ENCODE results near the gene ZMIZ1. TPM values are rescaled to one million over a fixed set of nuclear protein-coding genes. Genes with fewer than 3 reads are reported as not detected.

The ZMIZ1 gene
- total RNA-seq, 1 donor from 2014 or later, result 85.2 TPM

- no peak for DNase-seq (ENCODE audit: low spot score, unreplicated experiment)
- H3K27ac Mint-ChIP-seq, result no peak overlapping the region
- no peak for TF ChIP-seq CTCF (IDR thresholded peaks at IDR 0.05; ENCODE audit: unreplicated experiment)
- H3K4me3 Mint-ChIP-seq (ENCODE audit: low read depth), result no peak overlapping the region
- no peaks in the 10 kb centered on the region for H3K9me3 Mint-ChIP-seq (ENCODE audit: low read depth)
- H3K27me3 Mint-ChIP-seq, result no peaks in the 10 kb centered on the region
- peaks cover 29% of the 10 kb centered on the region for H3K4me1 Mint-ChIP-seq (ENCODE audit: low read depth)
- peaks cover 10% of the 10 kb centered on the region for H3K36me3 Mint-ChIP-seq (ENCODE audit: insufficient read depth)
Observed at GRCh38 chr10:79266084-79266483, 197.3 kb downstream of the ZMIZ1 start.

- H3K36me3 Mint-ChIP-seq (ENCODE audit: insufficient read depth), result peaks cover 10% of the 10 kb centered on the region
Observed at GRCh38 chr10:79266543-79267312, 198.0 kb downstream of the ZMIZ1 start.

GRCh38 chr10:79267499-79267898 is 198.7 kb downstream of the ZMIZ1 start:
- H3K4me1 Mint-ChIP-seq (ENCODE audit: low read depth), result peaks cover 21% of the 10 kb centered on the region

More at GRCh38 chr10:79266543-79267312, 198.0 kb downstream of the ZMIZ1 start:
- no peak for TF ChIP-seq CTCF (IDR thresholded peaks at IDR 0.05; ENCODE audit: unreplicated experiment)
- Mint-ChIP-seq H3K27me3 (no peaks in the 10 kb centered on the region), H3K4me3 (ENCODE audit: low read depth) (no peak overlapping the region), H3K9me3 (ENCODE audit: low read depth) (no peaks in the 10 kb centered on the region), H3K4me1 (ENCODE audit: low read depth) (peaks cover 23% of the 10 kb centered on the region), H3K27ac (no peak overlapping the region)
- DNase-seq (ENCODE audit: low spot score, unreplicated experiment), result no peak

DNA sequence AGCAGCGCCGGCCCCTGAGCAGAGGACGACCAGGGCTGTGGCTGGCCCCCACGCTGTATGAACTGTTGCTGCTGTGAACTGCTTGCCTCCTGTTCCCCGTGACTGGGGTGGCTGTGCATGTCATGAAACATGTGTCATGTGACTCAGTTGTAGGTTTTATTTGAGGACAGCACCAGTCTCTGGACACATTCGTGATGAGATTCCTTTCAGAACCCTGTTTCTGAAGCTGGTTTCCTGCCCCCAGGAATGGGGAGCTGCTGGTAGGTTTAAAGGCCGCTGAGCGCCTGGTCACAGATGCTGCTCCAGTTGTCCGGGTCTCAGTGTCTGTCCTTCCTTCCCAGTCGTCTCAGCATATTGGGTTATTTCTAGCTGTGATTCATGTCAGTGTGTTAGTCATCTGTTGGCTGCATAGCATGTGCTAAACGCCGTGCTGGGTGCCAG is 199.4 kb downstream of the ZMIZ1 start:
- no peak for DNase-seq (ENCODE audit: low spot score, unreplicated experiment)
- no peak overlapping the region for H3K4me3 Mint-ChIP-seq (ENCODE audit: low read depth)
- no peaks in the 10 kb centered on the region for H3K9me3 Mint-ChIP-seq (ENCODE audit: low read depth)
- peaks cover 10% of the 10 kb centered on the region for H3K36me3 Mint-ChIP-seq (ENCODE audit: insufficient read depth)
- H3K27me3 Mint-ChIP-seq, result peaks cover 2% of the 10 kb centered on the region
- peaks cover 20% of the 10 kb centered on the region for H3K4me1 Mint-ChIP-seq (ENCODE audit: low read depth)
- TF ChIP-seq CTCF (IDR thresholded peaks at IDR 0.05; ENCODE audit: unreplicated experiment), result no peak
- H3K27ac Mint-ChIP-seq, result peak overlapping the region; percentile 54

More at GRCh38 chr10:79267499-79267898, 198.7 kb downstream of the ZMIZ1 start:
- Mint-ChIP-seq H3K27ac (no peak overlapping the region), H3K36me3 (ENCODE audit: insufficient read depth) (peaks cover 11% of the 10 kb centered on the region), H3K27me3 (peaks cover 2% of the 10 kb centered on the region), H3K9me3 (ENCODE audit: low read depth) (no peaks in the 10 kb centered on the region), H3K4me3 (ENCODE audit: low read depth) (no peak overlapping the region)
- DNase-seq (ENCODE audit: low spot score, unreplicated experiment), result no peak
- TF ChIP-seq CTCF (IDR thresholded peaks at IDR 0.05; ENCODE audit: unreplicated experiment), result no peak

- Mint-ChIP-seq H3K4me1 (ENCODE audit: low read depth) (peaks cover 19% of the 10 kb centered on the region), H3K27me3 (peaks cover 2% of the 10 kb centered on the region), H3K9me3 (ENCODE audit: low read depth) (no peaks in the 10 kb centered on the region), H3K27ac (no peak overlapping the region), H3K4me3 (ENCODE audit: low read depth) (no peak overlapping the region), H3K36me3 (ENCODE audit: insufficient read depth) (peaks cover 10% of the 10 kb centered on the region)
- no peak for DNase-seq (ENCODE audit: low spot score, unreplicated experiment)
- TF ChIP-seq CTCF (IDR thresholded peaks at IDR 0.05; ENCODE audit: unreplicated experiment), result no peak
Observed at GRCh38 chr10:79268742-79269141, 200.0 kb downstream of the ZMIZ1 start.
